IMR-90 (cell line): Measurements from ENCODE around the gene ZFP92. TPM values are rescaled to one million over a fixed set of nuclear protein-coding genes. Genes with fewer than 3 reads are reported as not detected.

Experiments used
- ATAC-seq: fragments of 200-7000 bp; cut with Tn5 transposase; 2 replicates; pipeline ENCODE4 v1.9.1; 2020; ENCODE audit warnings: low read depth, mild to moderate bottlenecking, moderate library complexity
- BruUV-seq: library from RNA; stranded (reverse); fragments of 400-500 nt; replicated peaks from 2 replicates; lab custom pipeline; 2021; lab: Mats Ljungman, UMichigan
- CTCF ChIA-PET: fragments of 300-600 bp; formaldehyde crosslinking; extraction: SDS; loops from one replicate; lab custom pipeline; 2021; ENCODE audit warnings: antibody characterized with exemption; lab: Yijun Ruan, JAX
- POLR2A ChIA-PET: fragments of 300-600 bp; sonication (Branson Sonifier 250); formaldehyde crosslinking; loops from one replicate; lab custom pipeline; 2022; ENCODE audit warnings: antibody characterized with exemption; ENCODE audit not compliant: unreplicated experiment; lab: Charles Lee
- DNase-seq: peaks from one replicate; pipeline ENCODE4 v3.0.0; 2013
- H2AFZ ChIP-seq: replicated peaks from 2 replicates; pipeline ENCODE3; 2013; ENCODE audit warnings: low read length, mild to moderate bottlenecking; ENCODE audit not compliant: poor library complexity
- H2AK5ac ChIP-seq: 2 replicates; pipeline ENCODE4 v1.6.1; 2013; ENCODE audit warnings: low read depth, low read length, inconsistent platforms
- H2AK9ac ChIP-seq: replicated peaks from 2 replicates; pipeline ENCODE3; 2013; ENCODE audit warnings: mild to moderate bottlenecking, low read depth, low read length, moderate library complexity; ENCODE audit not compliant: poor library complexity
- H2BK120ac ChIP-seq: 2 replicates; pipeline ENCODE4 v1.6.1; 2013; ENCODE audit warnings: low read depth, low read length, inconsistent platforms
- H2BK15ac ChIP-seq: 3 replicates; pipeline ENCODE4 v1.6.1; 2013; ENCODE audit warnings: low read depth, low read length, inconsistent platforms
- H2BK20ac ChIP-seq: 2 replicates; pipeline ENCODE4 v1.6.1; 2013; ENCODE audit warnings: low read depth, mild to moderate bottlenecking, inconsistent platforms, low read length, moderate library complexity
- H2BK5ac ChIP-seq: 2 replicates; pipeline ENCODE4 v1.6.1; 2013; ENCODE audit warnings: mild to moderate bottlenecking, low read depth, low read length, inconsistent platforms; ENCODE audit not compliant: poor library complexity, severe bottlenecking
- H3K14ac ChIP-seq: replicated peaks from 2 replicates; pipeline ENCODE4 v1.6.1; 2013; ENCODE audit warnings: low read depth, low read length, inconsistent platforms
- H3K18ac ChIP-seq: 2 replicates; pipeline ENCODE4 v1.6.1; 2013; ENCODE audit warnings: low read depth, low read length, control low read depth
- H3K23ac ChIP-seq: 2 replicates; pipeline ENCODE4 v1.6.1; 2013; ENCODE audit warnings: low read depth, low read length, inconsistent platforms
- H3K27ac ChIP-seq: 2 replicates; pipeline ENCODE4 v1.5.1; 2013; ENCODE audit warnings: mild to moderate bottlenecking, control low read depth, low read length; ENCODE audit not compliant: insufficient read depth
- H3K27me3 ChIP-seq: 2 replicates; pipeline ENCODE4 v1.6.1; 2013; ENCODE audit warnings: low read length; ENCODE audit not compliant: control insufficient read depth, insufficient read depth
- H3K36me3 ChIP-seq: 2 replicates; pipeline ENCODE4 v1.6.1; 2013; ENCODE audit warnings: low read length, mixed read lengths; ENCODE audit not compliant: control insufficient read depth, insufficient read depth
- H3K4ac ChIP-seq: 2 replicates; pipeline ENCODE4 v1.6.1; 2013; ENCODE audit warnings: low read depth, low read length, inconsistent platforms
- H3K4me1 ChIP-seq: 2 replicates; pipeline ENCODE4 v1.6.1; 2013; ENCODE audit warnings: low read length, mixed read lengths; ENCODE audit not compliant: control insufficient read depth, insufficient read depth
- H3K4me2 ChIP-seq: 2 replicates; pipeline ENCODE4 v1.6.1; 2013; ENCODE audit warnings: low read depth, mild to moderate bottlenecking, control low read depth, low read length, moderate library complexity
- H3K4me3 ChIP-seq: 2 replicates; pipeline ENCODE4 v1.5.1; 2013; ENCODE audit warnings: low read depth, mild to moderate bottlenecking, control low read depth, low read length, moderate library complexity; ENCODE audit not compliant: insufficient read depth
- H3K56ac ChIP-seq: 2 replicates; pipeline ENCODE4 v1.6.1; 2013; ENCODE audit warnings: low read length, inconsistent platforms; ENCODE audit not compliant: insufficient read depth; ENCODE audit errors: extremely low read depth
- H3K79me1 ChIP-seq, 2 experiments: 2 replicates each; pipeline ENCODE4 v1.6.1; 2013; ENCODE audit warnings: low read length in 2 of 2, inconsistent platforms in 1 of 2, low read depth in 1 of 2
- H3K9ac ChIP-seq: 2 replicates; pipeline ENCODE4 v1.6.1; 2013; ENCODE audit warnings: low read depth, low read length, control low read depth
- H3K9me1 ChIP-seq: 2 replicates; pipeline ENCODE4 v1.6.1; 2013; ENCODE audit warnings: low read length, inconsistent platforms; ENCODE audit not compliant: insufficient read depth
- H3K9me3 ChIP-seq: 2 replicates; pipeline ENCODE4 v1.6.1; 2013; ENCODE audit warnings: low read length; ENCODE audit not compliant: control insufficient read depth, insufficient read depth
- H4K20me1 ChIP-seq: 2 replicates; pipeline ENCODE4 v1.6.1; 2013; ENCODE audit warnings: low read length, inconsistent platforms; ENCODE audit not compliant: insufficient read depth
- H4K5ac ChIP-seq: 2 replicates; pipeline ENCODE4 v1.6.1; 2013; ENCODE audit warnings: mild to moderate bottlenecking, low read depth, low read length, control low read depth
- H4K8ac ChIP-seq, 2 experiments: 2 replicates each; pipeline ENCODE4 v1.6.1; 2013; ENCODE audit warnings: low read depth in 2 of 2, low read length in 2 of 2, control low read depth in 1 of 2, inconsistent platforms in 1 of 2
- H4K91ac ChIP-seq: 2 replicates; pipeline ENCODE4 v1.6.1; 2013; ENCODE audit warnings: low read depth, low read length, inconsistent platforms; ENCODE audit not compliant: insufficient read depth
- CHD1 ChIP-seq: IDR thresholded peaks from 2 replicates; pipeline ENCODE4 v1.6.1; 2012; ENCODE audit warnings: low read depth, low read length, improper control_type of control experiment
- ELK1 ChIP-seq: fragments of 150-350 bp; IDR thresholded peaks from 2 replicates; pipeline ENCODE4 v1.6.1; 2016; ENCODE audit warnings: low read depth, mild to moderate bottlenecking, low read length, moderate library complexity, borderline replicate concordance
- FOS ChIP-seq: fragments of 150-350 bp; IDR thresholded peaks from 2 replicates; pipeline ENCODE4 v1.6.1; 2016; ENCODE audit warnings: low read depth, low read length
- MAFK ChIP-seq: IDR thresholded peaks from 2 replicates; pipeline ENCODE4 v1.6.1; 2012; ENCODE audit warnings: low read depth, low read length, improper control_type of control experiment
- MXI1 ChIP-seq: IDR thresholded peaks from 2 replicates; pipeline ENCODE4 v1.6.1; 2012; ENCODE audit warnings: low read depth, mild to moderate bottlenecking, low read length, moderate library complexity, borderline replicate concordance
- NFE2L2 ChIP-seq: fragments of 150-350 bp; IDR thresholded peaks from 2 replicates; pipeline ENCODE4 v1.6.1; 2016; ENCODE audit warnings: low read depth, mild to moderate bottlenecking, low read length
- POLR2A ChIP-seq: IDR thresholded peaks from 2 replicates; pipeline ENCODE4 v1.6.1; 2012; ENCODE audit warnings: mild to moderate bottlenecking, low read depth, low read length
- RAD21 ChIP-seq: IDR thresholded peaks from 2 replicates; pipeline ENCODE4 v1.6.1; 2012; ENCODE audit warnings: low read length, improper control_type of control experiment
- RFX5 ChIP-seq: IDR thresholded peaks from 2 replicates; pipeline ENCODE4 v1.8.0; 2012; ENCODE audit warnings: low read depth, mild to moderate bottlenecking, low read length, moderate library complexity
- USF2 ChIP-seq: fragments of 150-350 bp; IDR thresholded peaks from 2 replicates; pipeline ENCODE4 v1.6.1; 2017; ENCODE audit warnings: mild to moderate bottlenecking, antibody characterized with exemption, low read length, low read depth
- WGBS, 2 experiments: methylation state at CpG; one replicate each; pipeline versions ENCODE4 v1.1.5 to v1.1.7; 2013; ENCODE audit warnings: missing lambda C conversion rate in 2 of 2; ENCODE audit not compliant: insufficient read length in 1 of 2; ENCODE audit errors: extremely low coverage in 2 of 2; 5-methylcytosine and 5-hydroxymethylcytosine counted together
- dilution Hi-C: fragments of 300-500 bp; cut with HindIII; formaldehyde crosslinking; loops from one replicate; pipeline ENCODE4 v1.14.3; 2018; ENCODE audit warnings: low sequenced_read_pairs; ENCODE audit not compliant: unreplicated experiment
- in situ Hi-C: fragments of 300-500 bp; cut with MboI; formaldehyde crosslinking; loops from 3 replicates; pipeline ENCODE4 v1.14.3; 2019; ENCODE audit warnings: low sequenced_read_pairs, inconsistent platforms, mixed read lengths
- intact Hi-C: fragments of 100-400 bp; cut with micrococcal nuclease; formaldehyde crosslinking; loops from 2 replicates; pipeline ENCODE4 v1.10.0; 2022
- polyA plus RNA-seq, 3 experiments: library from polyadenylated mRNA; depleted of rRNA; stranded (reverse); fragments of >200 nt; gene quantifications; 2 replicates each; pipeline ENCODE4 v1.2.3, GENCODE V29; 2012; ENCODE audit warnings: low replicate concordance in 1 of 3
- total RNA-seq: library from RNA; depleted of rRNA; stranded (reverse); fragments of >200 nt; gene quantifications from 2 replicates; pipeline ENCODE4 v1.2.3, GENCODE V29; 2012
- TF ChIP-seq, protein P1 (sequence below): conservative IDR thresholded peaks from 2 replicates; pipeline ENCODE4 v1.5.1; 2012; ENCODE audit warnings: mild to moderate bottlenecking, low read depth, low read length, improper control_type of control experiment

ZFP92 gene
- total and polyA plus RNA-seq, 2 of the 4 experiments (the other 2 are of a cell fraction): under 0.01 to 0.03 TPM

DNA sequence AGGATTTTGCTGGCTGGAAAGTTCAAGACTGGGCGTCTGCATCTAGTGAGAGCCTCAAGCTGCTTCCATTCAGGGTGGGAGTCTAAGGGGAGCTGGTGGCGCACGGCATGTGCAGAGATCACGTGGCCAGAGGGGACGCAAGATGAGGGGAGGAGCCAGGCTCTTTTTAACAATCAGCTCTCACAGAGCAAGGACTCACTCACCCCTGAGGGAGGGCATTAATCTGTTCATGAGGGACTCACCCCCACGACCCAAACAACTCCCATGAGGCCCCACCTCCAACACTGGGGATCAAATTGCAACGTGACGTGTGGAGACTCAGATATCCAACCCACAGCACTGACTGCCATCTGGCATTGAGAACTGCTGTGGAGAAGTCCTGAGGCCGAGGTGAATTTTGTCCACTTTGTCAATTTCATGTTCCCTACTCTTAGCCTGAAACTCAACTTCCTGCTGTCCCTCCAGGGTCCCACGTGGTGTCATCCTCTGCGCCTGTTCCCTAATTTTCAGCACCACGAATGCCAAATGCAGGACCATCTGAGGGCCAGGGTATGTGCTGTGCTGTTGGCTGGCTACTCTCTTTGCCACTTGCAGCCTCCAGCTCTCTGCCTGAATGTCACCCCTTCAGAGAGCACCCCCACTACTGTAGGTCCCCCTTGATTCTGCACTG lies 5.6 kb downstream of the ZFP92 start:
- no peak overlapping the region for H3K18ac ChIP-seq
- no peak overlapping the region for H2AK5ac ChIP-seq
- H3K4me2 ChIP-seq: no peak overlapping the region
- H2AK9ac ChIP-seq: no peak overlapping the region
- H3K4me3 ChIP-seq: no peak overlapping the region
- H3K36me3 ChIP-seq: no peaks in the 10 kb centered on the region
- peaks cover 4% of the 10 kb centered on the region; the same call in 1 of the 2 replicates for H3K9me3 ChIP-seq
- H3K27ac ChIP-seq: no peak overlapping the region
- no peaks in the 10 kb centered on the region for H3K4me1 ChIP-seq
- TF ChIP-seq RAD21: no peak
- TF ChIP-seq USF2: no peak
- no peak for TF ChIP-seq FOS
- no peak for TF ChIP-seq ELK1
- TF ChIP-seq MAFK: no peak
- TF ChIP-seq POLR2A: no peak
- TF ChIP-seq NFE2L2: no peak
- TF ChIP-seq, protein P1, sequence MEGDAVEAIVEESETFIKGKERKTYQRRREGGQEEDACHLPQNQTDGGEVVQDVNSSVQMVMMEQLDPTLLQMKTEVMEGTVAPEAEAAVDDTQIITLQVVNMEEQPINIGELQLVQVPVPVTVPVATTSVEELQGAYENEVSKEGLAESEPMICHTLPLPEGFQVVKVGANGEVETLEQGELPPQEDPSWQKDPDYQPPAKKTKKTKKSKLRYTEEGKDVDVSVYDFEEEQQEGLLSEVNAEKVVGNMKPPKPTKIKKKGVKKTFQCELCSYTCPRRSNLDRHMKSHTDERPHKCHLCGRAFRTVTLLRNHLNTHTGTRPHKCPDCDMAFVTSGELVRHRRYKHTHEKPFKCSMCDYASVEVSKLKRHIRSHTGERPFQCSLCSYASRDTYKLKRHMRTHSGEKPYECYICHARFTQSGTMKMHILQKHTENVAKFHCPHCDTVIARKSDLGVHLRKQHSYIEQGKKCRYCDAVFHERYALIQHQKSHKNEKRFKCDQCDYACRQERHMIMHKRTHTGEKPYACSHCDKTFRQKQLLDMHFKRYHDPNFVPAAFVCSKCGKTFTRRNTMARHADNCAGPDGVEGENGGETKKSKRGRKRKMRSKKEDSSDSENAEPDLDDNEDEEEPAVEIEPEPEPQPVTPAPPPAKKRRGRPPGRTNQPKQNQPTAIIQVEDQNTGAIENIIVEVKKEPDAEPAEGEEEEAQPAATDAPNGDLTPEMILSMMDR: no peak
- no peak for TF ChIP-seq MXI1
- no peak for TF ChIP-seq CHD1
- TF ChIP-seq RFX5: no peak
- H3K23ac ChIP-seq: no peak overlapping the region
- no peaks in the 10 kb centered on the region for H3K79me1 ChIP-seq
- H3K27me3 ChIP-seq: peaks cover 12% of the 10 kb centered on the region
- H2BK20ac ChIP-seq: no peak overlapping the region
- WGBS, 2 experiments: no CpG with 5 or more reads among the region's 12 CpGs
- no peak overlapping the region for H3K56ac ChIP-seq
- dilution Hi-C loops: no loop called here
- no peak overlapping the region for H4K5ac ChIP-seq
- H2BK15ac ChIP-seq: no peak overlapping the region
- H2BK120ac ChIP-seq: no peak overlapping the region
- H4K91ac ChIP-seq: no peak overlapping the region
- no peak overlapping the region for H4K8ac ChIP-seq
- H3K14ac ChIP-seq: no peak overlapping the region
- H2AFZ ChIP-seq: no peak overlapping the region
- ChIA-PET POLR2A (interaction anchor here (0.6 kb wide), 1 partner anchor 406 kb away, joined by 3 read pairs; no protein-coding TSS in a partner anchor), CTCF (no interaction called here)
- H3K9me1 ChIP-seq: no peaks in the 10 kb centered on the region
- in situ Hi-C loops: loop anchor here (25.0 kb wide), 1 partner anchor 230 kb away; the partner anchor contains the start of gene MAGEA1
- intact Hi-C loops: no loop called here
- H2BK5ac ChIP-seq: no peak overlapping the region
- no peaks in the 10 kb centered on the region for H4K20me1 ChIP-seq
- no peak overlapping the region for H3K4ac ChIP-seq
- DNase-seq (no peak), ATAC-seq (no peak)
- H3K9ac ChIP-seq: no peak overlapping the region
- BruUV-seq: no TSS peak
